GM12878 (cell line): Measurements from ENCODE around the gene ACHE. TPM values are rescaled to one million over a fixed set of nuclear protein-coding genes. Genes with fewer than 3 reads are reported as not detected.
A peak's percentile ranks its signal among the peaks of the same experiment; 100 is the strongest.

Source experiments
- CBFB ChIP-seq: IDR thresholded peaks from 2 replicates; pipeline ENCODE4 v1.6.1; 2016; ENCODE audit warnings: antibody characterized with exemption, low read depth
- CBX5 ChIP-seq: sonication (generic); IDR thresholded peaks from 2 replicates; pipeline ENCODE4 v1.6.1; 2016; ENCODE audit warnings: low read depth, moderate library complexity, mild to moderate bottlenecking, inconsistent platforms
- EED ChIP-seq: sonication (generic); IDR thresholded peaks from 2 replicates; pipeline ENCODE4 v1.6.1; 2016; ENCODE audit warnings: antibody characterized with exemption, low read depth
- HDAC6 ChIP-seq: fragments of 200-600 bp; sonication (generic); IDR thresholded peaks from one replicate; pipeline ENCODE4 v1.8.0; 2017; ENCODE audit warnings: antibody characterized with exemption; ENCODE audit not compliant: unreplicated experiment
- HSF1 ChIP-seq: fragments of 150-350 bp; IDR thresholded peaks from 2 replicates; pipeline ENCODE4 v1.6.1; 2014; ENCODE audit warnings: mild to moderate bottlenecking, low read depth, low read length
- PML ChIP-seq: IDR thresholded peaks from 2 replicates; pipeline ENCODE4 v1.6.1; 2012; ENCODE audit warnings: low read length, inconsistent platforms
- RAD21 ChIP-seq: IDR thresholded peaks from 2 replicates; pipeline ENCODE4 v1.6.1; 2011; ENCODE audit warnings: mild to moderate bottlenecking, low read depth, low read length, moderate library complexity; ENCODE audit not compliant: insufficient read depth
- RBBP5 ChIP-seq: fragments of 200-600 bp; sonication (generic); conservative IDR thresholded peaks from 2 replicates; pipeline ENCODE4 v1.6.1; 2016
- SMARCA5 ChIP-seq: fragments of 450-650 bp; IDR thresholded peaks from 2 replicates; pipeline ENCODE4 v1.6.1; 2017; ENCODE audit warnings: mild to moderate bottlenecking
- TAF1 ChIP-seq: IDR thresholded peaks from 2 replicates; pipeline ENCODE4 v1.6.1; 2011; ENCODE audit warnings: mild to moderate bottlenecking, low read depth, low read length, borderline replicate concordance
- TBL1XR1 ChIP-seq: IDR thresholded peaks from 2 replicates; pipeline ENCODE4 v1.6.1; 2012; ENCODE audit warnings: low read depth, low read length, improper control_type of control experiment
- YY1 ChIP-seq: IDR thresholded peaks from 2 replicates; pipeline ENCODE4 v1.6.1; 2011; ENCODE audit warnings: low read depth, mild to moderate bottlenecking, low read length
- ZBED1 ChIP-seq: IDR thresholded peaks from 2 replicates; pipeline ENCODE4 v1.6.1; 2016; ENCODE audit warnings: borderline replicate concordance
- ZBTB40 ChIP-seq: fragments of 450-650 bp; IDR thresholded peaks from 2 replicates; pipeline ENCODE4 v1.6.1; 2016; ENCODE audit warnings: mild to moderate bottlenecking, moderate library complexity, borderline replicate concordance
- ZNF384 ChIP-seq: IDR thresholded peaks from 2 replicates; pipeline ENCODE4 v1.6.1; 2012; ENCODE audit warnings: low read depth, mild to moderate bottlenecking, low read length, improper control_type of control experiment, borderline replicate concordance
- ZNF592 ChIP-seq: fragments of 450-650 bp; IDR thresholded peaks from 2 replicates; pipeline ENCODE4 v1.6.1; 2017; ENCODE audit warnings: mild to moderate bottlenecking, moderate library complexity
- ZSCAN29 ChIP-seq: fragments of 450-650 bp; IDR thresholded peaks from 2 replicates; pipeline ENCODE4 v1.6.1; 2017; ENCODE audit warnings: mild to moderate bottlenecking, moderate library complexity
- polyA plus RNA-seq, 11 experiments: library from polyadenylated mRNA; depleted of rRNA in 4 of 11; unstranded in 6 of 11; stranded (reverse) in 5 of 11; fragments of >200 nt; fragmentation: Nextera tagmentation in 4 of 11; fragmentation: Illumina TruSeq in 1 of 11; extraction: Ambion mirVana in 4 of 11; extraction: Trizol in 1 of 11; gene quantifications; 1 replicate in 1 of 11; 2 replicates in 10 of 11; pipeline versions ENCODE4 v1.2.1 to v1.2.3, GENCODE V29; 2011 to 2016; ENCODE audit warnings: inconsistent platforms in 2 of 11, missing spikeins in 2 of 11, low read depth in 1 of 11
- total RNA-seq, 4 experiments: library from RNA; depleted of rRNA in 3 of 4; stranded (reverse); fragments of >200 nt in 3 of 4; fragmentation: Illumina TruSeq in 1 of 4; extraction: Trizol in 1 of 4; gene quantifications; 2 replicates each; pipeline versions ENCODE4 v1.2.1 to v1.2.3, GENCODE V29; 2013 to 2021
- TF ChIP-seq, protein P1 (sequence below): fragments of 450-650 bp; IDR thresholded peaks from 2 replicates; pipeline ENCODE4 v1.6.1; 2016; ENCODE audit warnings: mild to moderate bottlenecking
- TF ChIP-seq, protein P2 (sequence below): IDR thresholded peaks from 2 replicates; pipeline ENCODE4 v1.6.1; 2011; ENCODE audit warnings: borderline replicate concordance, low read depth, mild to moderate bottlenecking, moderate library complexity, mixed read lengths, low read length; ENCODE audit not compliant: insufficient read depth; ENCODE audit errors: extremely low read length

The ACHE gene
- total and polyA plus RNA-seq, 10 of the 15 experiments (the other 5 are each of a cell fraction or from before 2014, with no cell fraction given): 0.07 to 5.1 (median 2.3) TPM; not detected in 1

- TF ChIP-seq ZBTB40 (no peak), ZBED1 (no peak), CBX5 (no peak), ZSCAN29 (no peak), YY1 (no peak), RBBP5 (no peak), TBL1XR1 (no peak), SMARCA5 (peak; percentile 80), HDAC6 (no peak), RAD21 (peak; percentile 92), TAF1 (no peak), CBFB (no peak), ZNF592 (no peak), ZNF384 (no peak), HSF1 (no peak), PML (no peak), EED (no peak; the same call in 1 of the 2 replicates)
- TF ChIP-seq, protein P1, sequence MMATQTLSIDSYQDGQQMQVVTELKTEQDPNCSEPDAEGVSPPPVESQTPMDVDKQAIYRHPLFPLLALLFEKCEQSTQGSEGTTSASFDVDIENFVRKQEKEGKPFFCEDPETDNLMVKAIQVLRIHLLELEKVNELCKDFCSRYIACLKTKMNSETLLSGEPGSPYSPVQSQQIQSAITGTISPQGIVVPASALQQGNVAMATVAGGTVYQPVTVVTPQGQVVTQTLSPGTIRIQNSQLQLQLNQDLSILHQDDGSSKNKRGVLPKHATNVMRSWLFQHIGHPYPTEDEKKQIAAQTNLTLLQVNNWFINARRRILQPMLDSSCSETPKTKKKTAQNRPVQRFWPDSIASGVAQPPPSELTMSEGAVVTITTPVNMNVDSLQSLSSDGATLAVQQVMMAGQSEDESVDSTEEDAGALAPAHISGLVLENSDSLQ: no peak
- TF ChIP-seq, protein P2, sequence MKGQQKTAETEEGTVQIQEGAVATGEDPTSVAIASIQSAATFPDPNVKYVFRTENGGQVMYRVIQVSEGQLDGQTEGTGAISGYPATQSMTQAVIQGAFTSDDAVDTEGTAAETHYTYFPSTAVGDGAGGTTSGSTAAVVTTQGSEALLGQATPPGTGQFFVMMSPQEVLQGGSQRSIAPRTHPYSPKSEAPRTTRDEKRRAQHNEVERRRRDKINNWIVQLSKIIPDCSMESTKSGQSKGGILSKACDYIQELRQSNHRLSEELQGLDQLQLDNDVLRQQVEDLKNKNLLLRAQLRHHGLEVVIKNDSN: no peak
These were observed 43.4 kb downstream of the ACHE start, which contains the start of gene SLC12A9 (continued) for GRCh38 chr7:100852048-100852872.
